H9 (cell line): Measurements from ENCODE around the gene ADSL. TPM values are rescaled to one million over a fixed set of nuclear protein-coding genes. Genes with fewer than 3 reads are reported as not detected.

Source experiments
- DNase-seq: peaks from one replicate; pipeline ENCODE4 v3.0.0-alpha.2; 2017
- H2AFZ ChIP-seq: one replicate; pipeline ENCODE4 v1.6.1; 2013; ENCODE audit warnings: mild to moderate bottlenecking, low read length, control low read depth, moderate library complexity
- H2AK5ac ChIP-seq: 2 replicates; pipeline ENCODE4 v1.6.1; 2013; ENCODE audit warnings: low read length, control low read depth, mixed read lengths; ENCODE audit not compliant: insufficient read length
- H2BK120ac ChIP-seq: one replicate; pipeline ENCODE4 v1.6.1; 2013; ENCODE audit warnings: low read depth, mild to moderate bottlenecking, low read length, control low read depth, inconsistent platforms; ENCODE audit not compliant: poor library complexity, severe bottlenecking
- H2BK12ac ChIP-seq: 2 replicates; pipeline ENCODE4 v1.6.1; 2013; ENCODE audit warnings: low read length, control low read depth, mixed read lengths, low read depth; ENCODE audit not compliant: insufficient read length
- H2BK15ac ChIP-seq: 2 replicates; pipeline ENCODE4 v1.6.1; 2013; ENCODE audit warnings: low read depth, low read length, control low read depth
- H2BK20ac ChIP-seq: one replicate; pipeline ENCODE4 v1.6.1; 2013; ENCODE audit warnings: low read depth, mild to moderate bottlenecking, low read length, control low read depth, inconsistent platforms; ENCODE audit not compliant: poor library complexity, severe bottlenecking
- H2BK5ac ChIP-seq: 2 replicates; pipeline ENCODE4 v1.6.1; 2013; ENCODE audit warnings: low read length, control low read depth, mixed read lengths; ENCODE audit not compliant: insufficient read length
- H3K14ac ChIP-seq: 2 replicates; pipeline ENCODE4 v1.6.1; 2013; ENCODE audit warnings: low read length, control low read depth; ENCODE audit not compliant: insufficient read depth
- H3K18ac ChIP-seq: 2 replicates; pipeline ENCODE4 v1.6.1; 2013; ENCODE audit warnings: low read depth, mild to moderate bottlenecking, mixed read lengths, low read length, control low read depth; ENCODE audit not compliant: insufficient read length
- H3K23ac ChIP-seq: 2 replicates; pipeline ENCODE4 v1.6.1; 2013; ENCODE audit warnings: low read length, control low read depth, mixed read lengths, low read depth; ENCODE audit not compliant: insufficient read length
- H3K23me2 ChIP-seq: 2 replicates; pipeline ENCODE4 v1.6.1; 2013; ENCODE audit warnings: low read depth, mild to moderate bottlenecking, mixed read lengths, low read length, control low read depth; ENCODE audit not compliant: insufficient read length, poor library complexity, severe bottlenecking
- H3K27ac ChIP-seq: 2 replicates; pipeline ENCODE4 v1.5.1; 2013; ENCODE audit warnings: low read length, control low read depth, mixed read lengths, low read depth; ENCODE audit not compliant: insufficient read length
- H3K27me3 ChIP-seq: 2 replicates; pipeline ENCODE4 v1.6.1; 2013; ENCODE audit warnings: low read length, control low read depth, inconsistent platforms; ENCODE audit not compliant: insufficient read depth
- H3K4ac ChIP-seq: 2 replicates; pipeline ENCODE4 v1.6.1; 2013; ENCODE audit warnings: low read depth, mild to moderate bottlenecking, control low read depth, inconsistent platforms, low read length, moderate library complexity
- H3K4me1 ChIP-seq: 2 replicates; pipeline ENCODE4 v1.6.1; 2013; ENCODE audit warnings: low read length, control low read depth, inconsistent platforms; ENCODE audit not compliant: insufficient read depth
- H3K4me2 ChIP-seq: 2 replicates; pipeline ENCODE4 v1.6.1; 2013; ENCODE audit warnings: low read length, control low read depth, mixed read lengths; ENCODE audit not compliant: insufficient read length, insufficient read depth
- H3K56ac ChIP-seq: 2 replicates; pipeline ENCODE4 v1.6.1; 2013; ENCODE audit warnings: low read depth, mild to moderate bottlenecking, mixed read lengths, low read length, control low read depth; ENCODE audit not compliant: insufficient read length
- H3K79me1 ChIP-seq: 2 replicates; pipeline ENCODE4 v1.6.1; 2013; ENCODE audit warnings: low read depth, mild to moderate bottlenecking, moderate library complexity, low read length, control low read depth, inconsistent platforms; ENCODE audit not compliant: insufficient read depth, poor library complexity, severe bottlenecking
- H3K79me2 ChIP-seq: 2 replicates; pipeline ENCODE4 v1.6.1; 2013; ENCODE audit warnings: low read length, control low read depth, inconsistent platforms; ENCODE audit not compliant: insufficient read depth
- H3K9ac ChIP-seq: 2 replicates; pipeline ENCODE4 v1.6.1; 2013; ENCODE audit warnings: low read length, control low read depth, mixed read lengths; ENCODE audit not compliant: insufficient read length; ENCODE audit errors: extremely low read depth
- H3K9me3 ChIP-seq: one replicate; pipeline ENCODE4 v1.6.1; 2013; ENCODE audit warnings: low read depth, low read length, inconsistent platforms; ENCODE audit not compliant: control insufficient read depth
- H3T11ph ChIP-seq: one replicate; pipeline ENCODE4 v1.6.1; 2013; ENCODE audit warnings: mild to moderate bottlenecking, low read length, control low read depth, inconsistent platforms
- H4K20me1 ChIP-seq: one replicate; pipeline ENCODE4 v1.6.1; 2013; ENCODE audit not compliant: control insufficient read depth, insufficient read length, insufficient read depth
- H4K5ac ChIP-seq: 2 replicates; pipeline ENCODE4 v1.6.1; 2013; ENCODE audit warnings: low read depth, mild to moderate bottlenecking, mixed read lengths, low read length, control low read depth; ENCODE audit not compliant: insufficient read length
- H4K8ac ChIP-seq: replicated peaks from 2 replicates; pipeline ENCODE4 v1.6.1; 2013; ENCODE audit warnings: low read length, control low read depth, mixed read lengths, low read depth; ENCODE audit not compliant: insufficient read length
- H4K91ac ChIP-seq: 2 replicates; pipeline ENCODE4 v1.6.1; 2013; ENCODE audit warnings: low read depth, mild to moderate bottlenecking, moderate library complexity, mixed read lengths, low read length, control low read depth; ENCODE audit not compliant: insufficient read length
- H3K27ac Mint-ChIP-seq, 3 experiments: 2 replicates in 2 of 3; 3 replicates in 1 of 3; pipeline ENCODE4 v1.8.0; 2020 to 2021; ENCODE audit warnings: mixed read lengths in 3 of 3, mild to moderate bottlenecking in 1 of 3, moderate library complexity in 1 of 3
- H3K27me3 Mint-ChIP-seq: 2 replicates; pipeline ENCODE4 v1.8.0; 2021; ENCODE audit warnings: low read depth, mild to moderate bottlenecking, moderate library complexity, mixed read lengths
- H3K36me3 Mint-ChIP-seq, 3 experiments: 2 replicates in 2 of 3; 3 replicates in 1 of 3; pipeline ENCODE4 v1.8.0; 2020 to 2021; ENCODE audit warnings: low read depth in 3 of 3, mixed read lengths in 3 of 3; ENCODE audit not compliant: insufficient read depth in 1 of 3
- H3K4me1 Mint-ChIP-seq, 2 experiments: 2 replicates each; pipeline ENCODE4 v1.8.0; 2020; ENCODE audit warnings: mixed read lengths in 2 of 2
- H3K4me3 Mint-ChIP-seq, 2 experiments: 2 replicates in 1 of 2; 3 replicates in 1 of 2; pipeline ENCODE4 v1.8.0; 2020 to 2021; ENCODE audit warnings: mild to moderate bottlenecking in 2 of 2, mixed read lengths in 2 of 2, moderate library complexity in 1 of 2
- H3K9me3 Mint-ChIP-seq, 2 experiments: 2 replicates in 1 of 2; 3 replicates in 1 of 2; pipeline ENCODE4 v1.8.0; 2020; ENCODE audit warnings: mild to moderate bottlenecking in 2 of 2, mixed read lengths in 2 of 2, moderate library complexity in 1 of 2
- WGBS: extraction: QIAGEN DNeasy Blood & Tissue Kit; methylation state at CpG from one replicate; pipeline ENCODE4 v1.1.7; 2013; ENCODE audit warnings: missing lambda C conversion rate, low lambda C conversion rate, mixed read lengths; ENCODE audit not compliant: insufficient read length; ENCODE audit errors: extremely low coverage; 5-methylcytosine and 5-hydroxymethylcytosine counted together
- total RNA-seq: library from RNA; stranded (reverse); gene quantifications from 2 replicates; pipeline ENCODE4 v1.2.1, GENCODE V29; 2021
- TF ChIP-seq, protein P1 (sequence below): fragments of 200-600 bp; sonication (generic); conservative IDR thresholded peaks from 3 replicates; pipeline ENCODE4 v1.8.0; 2021; ENCODE audit warnings: antibody characterized with exemption, mild to moderate bottlenecking

ADSL gene
- total RNA-seq, 1 experiment from 2014 or later, result 175 TPM

- H2BK120ac ChIP-seq, result no peak overlapping the region
- H3K4me1 ChIP-seq, result no peaks in the 10 kb centered on the region
- H2AK5ac ChIP-seq, result no peak overlapping the region
- H2BK20ac ChIP-seq, result no peak overlapping the region
- H4K5ac ChIP-seq, result no peak overlapping the region
- Mint-ChIP-seq H3K4me1 (0 out of 4 replicates have a peak, but pooled peaks cover 0 to 2% of the 10 kb centered on the region in 2 experiments), H3K27me3 (no peaks in the 10 kb centered on the region; the same call in 1 of the 2 replicates), H3K4me3 (no peak overlapping the region), H3K36me3 (peaks cover 24 to 52% (median 46%) of the 10 kb centered on the region in 3 experiments), H3K27ac (peak overlapping the region in 2 of 3 experiments; percentile 29 to 69; a peak in 3 of 7 replicates), H3K9me3 (no peaks in the 10 kb centered on the region)
- H3K4ac ChIP-seq, result no peak overlapping the region
- H4K91ac ChIP-seq, result no peak overlapping the region
- H2BK5ac ChIP-seq, result no peak overlapping the region
- H3K79me1 ChIP-seq, result no peaks in the 10 kb centered on the region
- no peak overlapping the region for H2BK15ac ChIP-seq
- TF ChIP-seq, protein P1, sequence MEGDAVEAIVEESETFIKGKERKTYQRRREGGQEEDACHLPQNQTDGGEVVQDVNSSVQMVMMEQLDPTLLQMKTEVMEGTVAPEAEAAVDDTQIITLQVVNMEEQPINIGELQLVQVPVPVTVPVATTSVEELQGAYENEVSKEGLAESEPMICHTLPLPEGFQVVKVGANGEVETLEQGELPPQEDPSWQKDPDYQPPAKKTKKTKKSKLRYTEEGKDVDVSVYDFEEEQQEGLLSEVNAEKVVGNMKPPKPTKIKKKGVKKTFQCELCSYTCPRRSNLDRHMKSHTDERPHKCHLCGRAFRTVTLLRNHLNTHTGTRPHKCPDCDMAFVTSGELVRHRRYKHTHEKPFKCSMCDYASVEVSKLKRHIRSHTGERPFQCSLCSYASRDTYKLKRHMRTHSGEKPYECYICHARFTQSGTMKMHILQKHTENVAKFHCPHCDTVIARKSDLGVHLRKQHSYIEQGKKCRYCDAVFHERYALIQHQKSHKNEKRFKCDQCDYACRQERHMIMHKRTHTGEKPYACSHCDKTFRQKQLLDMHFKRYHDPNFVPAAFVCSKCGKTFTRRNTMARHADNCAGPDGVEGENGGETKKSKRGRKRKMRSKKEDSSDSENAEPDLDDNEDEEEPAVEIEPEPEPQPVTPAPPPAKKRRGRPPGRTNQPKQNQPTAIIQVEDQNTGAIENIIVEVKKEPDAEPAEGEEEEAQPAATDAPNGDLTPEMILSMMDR, result no peak
- H3K79me2 ChIP-seq, result no peaks in the 10 kb centered on the region
- no peak overlapping the region for H4K8ac ChIP-seq
- H3K9me3 ChIP-seq, result no peaks in the 10 kb centered on the region
- H3K9ac ChIP-seq, result no peak overlapping the region
- H3K56ac ChIP-seq, result no peak overlapping the region
- no peaks in the 10 kb centered on the region for H4K20me1 ChIP-seq
- H3T11ph ChIP-seq, result no peak overlapping the region
- H3K23me2 ChIP-seq, result no peaks in the 10 kb centered on the region
- H3K18ac ChIP-seq, result no peak overlapping the region
- H3K23ac ChIP-seq, result no peak overlapping the region
- no peak overlapping the region for H3K27ac ChIP-seq
- WGBS, result no CpG with 5 or more reads among the region's 13 CpGs
- H2BK12ac ChIP-seq, result no peak overlapping the region
- no peak for DNase-seq
- no peaks in the 10 kb centered on the region for H3K27me3 ChIP-seq
- no peak overlapping the region for H2AFZ ChIP-seq
- no peak overlapping the region for H3K4me2 ChIP-seq
- H3K14ac ChIP-seq, result no peak overlapping the region
Measured at GRCh38 chr22:40413873-40414272, 67.6 kb downstream of the ADSL start.
